ENCODE measurements around the gene CIITA.
"Not testable (repeated sequence)": the region's sequence is repeated elsewhere in the genome, so short reads cannot be mapped to it uniquely, and the experiment has no call there.

CIITA gene

GRCh38 chr16:10954903-10955302 lies 77.9 kb downstream of the CIITA start:
- H3K36me3 ChIP-seq (ENCODE audit: insufficient read depth, low read depth, low read length), result no peaks in the 10 kb centered on the region; the same call in 1 of the 2 replicates
- peaks cover 16% of the 10 kb centered on the region for H3K4me1 ChIP-seq (ENCODE audit: insufficient read depth, low read length)
- H3K27ac ChIP-seq (ENCODE audit: low read length), result no peak overlapping the region
- no peaks in the 10 kb centered on the region for H3K9me3 ChIP-seq (ENCODE audit: insufficient read depth, low read depth, low read length)
- no peak overlapping the region for H3K4me3 ChIP-seq (ENCODE audit: low read length)
- H3K9ac ChIP-seq (ENCODE audit: low read depth, low read length), result no peak overlapping the region
- H3K27me3 ChIP-seq (ENCODE audit: insufficient read depth, low read length), result no peaks in the 10 kb centered on the region

- Histone ChIP-seq H3K4me3 (ENCODE audit: low read length) (no peak overlapping the region), H3K4me1 (ENCODE audit: insufficient read depth, low read length) (no peaks in the 10 kb centered on the region), H3K9me3 (ENCODE audit: insufficient read depth, low read depth, low read length) (no peaks in the 10 kb centered on the region), H3K27me3 (ENCODE audit: insufficient read depth, low read length) (no peaks in the 10 kb centered on the region), H3K9ac (ENCODE audit: low read depth, low read length) (no peak overlapping the region), H3K27ac (ENCODE audit: low read length) (no peak overlapping the region), H3K36me3 (ENCODE audit: insufficient read depth, low read depth, low read length) (peaks cover 7% of the 10 kb centered on the region)
Measured at GRCh38 chr16:10957771-10958482, 80.9 kb downstream of the CIITA start.

- Histone ChIP-seq H3K27me3 (ENCODE audit: insufficient read depth, low read length) (no peaks in the 10 kb centered on the region), H3K9me3 (ENCODE audit: insufficient read depth, low read depth, low read length) (no peaks in the 10 kb centered on the region), H3K27ac (ENCODE audit: low read length) (no peak overlapping the region), H3K4me3 (ENCODE audit: low read length) (no peak overlapping the region), H3K36me3 (ENCODE audit: insufficient read depth, low read depth, low read length) (peaks cover 16% of the 10 kb centered on the region), H3K9ac (ENCODE audit: low read depth, low read length) (no peak overlapping the region), H3K4me1 (ENCODE audit: insufficient read depth, low read length) (no peaks in the 10 kb centered on the region)
Measured at GRCh38 chr16:10959161-10959560, 82.2 kb downstream of the CIITA start.

GRCh38 chr16:10961231-10961630 lies 84.2 kb downstream of the CIITA start:
- H3K9me3 ChIP-seq (ENCODE audit: insufficient read depth, low read depth, low read length), result no peaks in the 10 kb centered on the region
- no peak overlapping the region for H3K27ac ChIP-seq (ENCODE audit: low read length)
- H3K4me1 ChIP-seq (ENCODE audit: insufficient read depth, low read length), result no peaks in the 10 kb centered on the region
- H3K9ac ChIP-seq (ENCODE audit: low read depth, low read length), result no peak overlapping the region
- no peaks in the 10 kb centered on the region for H3K27me3 ChIP-seq (ENCODE audit: insufficient read depth, low read length)
- no peak overlapping the region for H3K4me3 ChIP-seq (ENCODE audit: low read length)
- peaks cover 16% of the 10 kb centered on the region for H3K36me3 ChIP-seq (ENCODE audit: insufficient read depth, low read depth, low read length)

- Histone ChIP-seq H3K9ac (ENCODE audit: low read depth, low read length) (no peak overlapping the region), H3K36me3 (ENCODE audit: insufficient read depth, low read depth, low read length) (peaks cover 20% of the 10 kb centered on the region), H3K27ac (ENCODE audit: low read length) (no peak overlapping the region), H3K4me3 (ENCODE audit: low read length) (no peak overlapping the region; the same call in 1 of the 2 replicates), H3K4me1 (ENCODE audit: insufficient read depth, low read length) (no peaks in the 10 kb centered on the region), H3K9me3 (ENCODE audit: insufficient read depth, low read depth, low read length) (no peaks in the 10 kb centered on the region), H3K27me3 (ENCODE audit: insufficient read depth, low read length) (no peaks in the 10 kb centered on the region)
Measured at GRCh38 chr16:10964039-10964890, 87.3 kb downstream of the CIITA start.

GRCh38 chr16:10964891-10965326 lies 87.9 kb downstream of the CIITA start:
- no peaks in the 10 kb centered on the region for H3K9me3 ChIP-seq (ENCODE audit: insufficient read depth, low read depth, low read length)
- H3K4me1 ChIP-seq (ENCODE audit: insufficient read depth, low read length), result no peaks in the 10 kb centered on the region
- no peak overlapping the region for H3K4me3 ChIP-seq (ENCODE audit: low read length)
- no peak overlapping the region for H3K27ac ChIP-seq (ENCODE audit: low read length)
- no peak overlapping the region for H3K9ac ChIP-seq (ENCODE audit: low read depth, low read length)
- no peaks in the 10 kb centered on the region for H3K27me3 ChIP-seq (ENCODE audit: insufficient read depth, low read length)
- H3K36me3 ChIP-seq (ENCODE audit: insufficient read depth, low read depth, low read length), result peaks cover 20% of the 10 kb centered on the region

- peaks cover 20% of the 10 kb centered on the region for H3K36me3 ChIP-seq (ENCODE audit: insufficient read depth, low read depth, low read length)
- no peak overlapping the region for H3K9ac ChIP-seq (ENCODE audit: low read depth, low read length)
- no peak overlapping the region for H3K4me3 ChIP-seq (ENCODE audit: low read length)
Measured at GRCh38 chr16:10965440-10966061, 88.5 kb downstream of the CIITA start.

GRCh38 chr16:10966129-10966528 lies 89.1 kb downstream of the CIITA start:
- Histone ChIP-seq H3K27ac (ENCODE audit: low read length) (no peak overlapping the region), H3K4me1 (ENCODE audit: insufficient read depth, low read length) (no peaks in the 10 kb centered on the region), H3K36me3 (ENCODE audit: insufficient read depth, low read depth, low read length) (peaks cover 22% of the 10 kb centered on the region), H3K9ac (ENCODE audit: low read depth, low read length) (no peak overlapping the region), H3K4me3 (ENCODE audit: low read length) (no peak overlapping the region), H3K9me3 (ENCODE audit: insufficient read depth, low read depth, low read length) (no peaks in the 10 kb centered on the region), H3K27me3 (ENCODE audit: insufficient read depth, low read length) (no peaks in the 10 kb centered on the region)

More at GRCh38 chr16:10965440-10966061, 88.5 kb downstream of the CIITA start:
- Histone ChIP-seq H3K4me1 (ENCODE audit: insufficient read depth, low read length) (no peaks in the 10 kb centered on the region), H3K9me3 (ENCODE audit: insufficient read depth, low read depth, low read length) (no peaks in the 10 kb centered on the region), H3K27me3 (ENCODE audit: insufficient read depth, low read length) (no peaks in the 10 kb centered on the region), H3K27ac (ENCODE audit: low read length) (no peak overlapping the region)

GRCh38 chr16:10966559-10966958 lies 89.6 kb downstream of the CIITA start:
- not testable (repeated sequence) for H3K9ac ChIP-seq (ENCODE audit: low read depth, low read length); H3K27ac ChIP-seq (ENCODE audit: low read length); H3K4me3 ChIP-seq (ENCODE audit: low read length); H3K27me3 ChIP-seq (ENCODE audit: insufficient read depth, low read length); H3K9me3 ChIP-seq (ENCODE audit: insufficient read depth, low read depth, low read length); H3K4me1 ChIP-seq (ENCODE audit: insufficient read depth, low read length)
- peaks cover 24% of the 10 kb centered on the region for H3K36me3 ChIP-seq (ENCODE audit: insufficient read depth, low read depth, low read length)

- 0 out of 2 replicates have a peak, but pooled peaks cover 3% of the 10 kb centered on the region for H3K4me1 ChIP-seq (ENCODE audit: insufficient read depth, low read length)
- peaks cover 19% of the 10 kb centered on the region for H3K36me3 ChIP-seq (ENCODE audit: insufficient read depth, low read depth, low read length)
- no peak overlapping the region for H3K4me3 ChIP-seq (ENCODE audit: low read length)
Measured at GRCh38 chr16:10967986-10968385, 91.0 kb downstream of the CIITA start.

GRCh38 chr16:10968498-10968897 lies 91.5 kb downstream of the CIITA start:
- Histone ChIP-seq H3K36me3 (ENCODE audit: insufficient read depth, low read depth, low read length) (peaks cover 18% of the 10 kb centered on the region), H3K4me3 (ENCODE audit: low read length) (no peak overlapping the region), H3K4me1 (ENCODE audit: insufficient read depth, low read length) (0 out of 2 replicates have a peak, but pooled peaks cover 3% of the 10 kb centered on the region), H3K27me3 (ENCODE audit: insufficient read depth, low read length) (no peaks in the 10 kb centered on the region), H3K27ac (ENCODE audit: low read length) (no peak overlapping the region), H3K9me3 (ENCODE audit: insufficient read depth, low read depth, low read length) (no peaks in the 10 kb centered on the region), H3K9ac (ENCODE audit: low read depth, low read length) (no peak overlapping the region)

More at GRCh38 chr16:10967986-10968385, 91.0 kb downstream of the CIITA start:
- Histone ChIP-seq H3K9ac (ENCODE audit: low read depth, low read length) (no peak overlapping the region), H3K27me3 (ENCODE audit: insufficient read depth, low read length) (no peaks in the 10 kb centered on the region), H3K27ac (ENCODE audit: low read length) (no peak overlapping the region), H3K9me3 (ENCODE audit: insufficient read depth, low read depth, low read length) (no peaks in the 10 kb centered on the region)
